K562 (cell line): ENCODE results near the gene TOR1AIP2. TPM values are rescaled to one million over a fixed set of nuclear protein-coding genes. Genes with fewer than 3 reads are reported as not detected.

Experiments used
- ARID2 ChIP-seq: fragments of 450-650 bp; IDR thresholded peaks from 2 replicates; pipeline ENCODE4 v1.6.1; 2017; ENCODE audit warnings: antibody characterized with exemption, mild to moderate bottlenecking
- ATF7 ChIP-seq: fragments of 450-650 bp; IDR thresholded peaks from 2 replicates; pipeline ENCODE4 v1.7.1; 2014; ENCODE audit warnings: mild to moderate bottlenecking, moderate library complexity
- CAMTA2 ChIP-seq: fragments of 250-450 bp; sonication (Bioruptor Pico); conservative IDR thresholded peaks from 2 replicates; pipeline ENCODE4 v1.5.1; 2022
- CBX5 ChIP-seq: IDR thresholded peaks from 2 replicates; pipeline ENCODE4 v1.6.1; 2014; ENCODE audit warnings: low read depth, borderline replicate concordance
- COPS2 ChIP-seq: fragments of 450-650 bp; conservative IDR thresholded peaks from 2 replicates; pipeline ENCODE4 v1.6.1; 2016; ENCODE audit warnings: mild to moderate bottlenecking, moderate library complexity
- CXXC5 ChIP-seq: fragments of 250-450 bp; sonication (Bioruptor Pico); IDR thresholded peaks from 2 replicates; pipeline ENCODE4 v1.8.0; 2022; ENCODE audit warnings: inconsistent platforms, mild to moderate bottlenecking, moderate library complexity
- ELF4 ChIP-seq: fragments of 450-650 bp; formaldehyde crosslinking; IDR thresholded peaks from 2 replicates; pipeline ENCODE4 v1.4.0; 2022; ENCODE audit warnings: missing genetic modification characterization
- HEY1 ChIP-seq: fragments of 250-450 bp; sonication (Bioruptor Pico); IDR thresholded peaks from 2 replicates; pipeline ENCODE4 v1.5.0; 2020; ENCODE audit warnings: mild to moderate bottlenecking, moderate library complexity, borderline replicate concordance
- HIVEP1 ChIP-seq: fragments of 250-450 bp; sonication (Bioruptor Pico); IDR thresholded peaks from 2 replicates; pipeline ENCODE4 v1.4.0; 2020; ENCODE audit warnings: mild to moderate bottlenecking
- KAT8 ChIP-seq: fragments of 450-650 bp; IDR thresholded peaks from 2 replicates; pipeline ENCODE4 v1.6.1; 2016; ENCODE audit warnings: low read depth, mild to moderate bottlenecking
- NCOR1 ChIP-seq: fragments of 450-650 bp; IDR thresholded peaks from 2 replicates; pipeline ENCODE4 v1.6.1; 2016; ENCODE audit warnings: mild to moderate bottlenecking, moderate library complexity
- PRMT5 ChIP-seq: sonication (generic); formaldehyde crosslinking; IDR thresholded peaks from 2 replicates; pipeline ENCODE4 v1.5.0; 2020; ENCODE audit warnings: missing genetic modification reagents
- PTTG1 ChIP-seq: fragments of 450-650 bp; IDR thresholded peaks from 2 replicates; pipeline ENCODE4 v1.6.1; 2016; ENCODE audit warnings: low read depth, mild to moderate bottlenecking, missing genetic modification characterization, missing compliant biosample characterization
- RUNX1 ChIP-seq: sonication (generic); IDR thresholded peaks from 2 replicates; pipeline ENCODE4 v1.6.1; 2016; ENCODE audit warnings: antibody characterized with exemption, low read depth
- TBL1XR1 ChIP-seq, 2 experiments: IDR thresholded peaks; 2 replicates each; pipeline ENCODE4 v1.6.1; 2012; ENCODE audit warnings: improper control_type of control experiment in 2 of 2, low read length in 2 of 2, mild to moderate bottlenecking in 1 of 2
- ZBTB33 ChIP-seq: sonication (generic); formaldehyde crosslinking; IDR thresholded peaks from 2 replicates; pipeline ENCODE4 v1.8.1; 2023; ENCODE audit warnings: mild to moderate bottlenecking, missing genetic modification reagents
- ZNF124 ChIP-seq: sonication (generic); formaldehyde crosslinking; IDR thresholded peaks from 2 replicates; pipeline ENCODE4 v1.8.1; 2022; ENCODE audit warnings: missing genetic modification reagents
- ZNF232 ChIP-seq: sonication (generic); formaldehyde crosslinking; IDR thresholded peaks from 2 replicates; pipeline ENCODE4 v1.8.0; 2022; ENCODE audit warnings: mild to moderate bottlenecking, missing genetic modification reagents
- ZNF507 ChIP-seq: conservative IDR thresholded peaks from 2 replicates; pipeline ENCODE4 v1.6.1; 2017; ENCODE audit warnings: missing genetic modification characterization, missing compliant biosample characterization
- ZNF639 ChIP-seq, 2 experiments: fragments of 200-800 bp in 1 of 2; sonication (Bioruptor generic) in 1 of 2; sonication (generic) in 1 of 2; formaldehyde crosslinking in 1 of 2; IDR thresholded peaks in 1 of 2; conservative IDR thresholded peaks in 1 of 2; 2 replicates each; pipeline versions ENCODE4 v1.5.0 to v1.6.1; 2016 to 2020; ENCODE audit warnings: missing compliant biosample characterization in 1 of 2, missing genetic modification characterization in 1 of 2, missing genetic modification reagents in 1 of 2
- ZNF717 ChIP-seq: fragments of 250-450 bp; sonication (Bioruptor Pico); IDR thresholded peaks from 2 replicates; pipeline ENCODE4 v1.5.0; 2021
- ZNF766 ChIP-seq: fragments of 200-800 bp; sonication (Bioruptor generic); conservative IDR thresholded peaks from 2 replicates; pipeline ENCODE4 v1.6.1; 2016; ENCODE audit warnings: missing genetic modification characterization, missing compliant biosample characterization
- ZNF778 ChIP-seq: fragments of 450-650 bp; formaldehyde crosslinking; IDR thresholded peaks from 2 replicates; pipeline ENCODE4 v1.4.0; 2020; ENCODE audit warnings: mild to moderate bottlenecking, moderate library complexity
- ZNF785 ChIP-seq: fragments of 250-450 bp; sonication (Bioruptor Pico); IDR thresholded peaks from 2 replicates; pipeline ENCODE4 v1.4.0; 2020; ENCODE audit warnings: mild to moderate bottlenecking
- polyA plus RNA-seq, 8 experiments: library from polyadenylated mRNA; depleted of rRNA in 4 of 8; stranded (reverse) in 5 of 8; unstranded in 3 of 8; fragments of >200 nt; fragmentation: Nextera tagmentation in 2 of 8; fragmentation: Illumina TruSeq in 1 of 8; extraction: Ambion mirVana in 2 of 8; extraction: Trizol in 1 of 8; gene quantifications; 2 replicates each; pipeline versions ENCODE4 v1.2.1 to v1.2.3, GENCODE V29; 2011 to 2014; ENCODE audit warnings: inconsistent platforms in 1 of 8, missing spikeins in 1 of 8
- total RNA-seq, 7 experiments: library from RNA; depleted of rRNA in 6 of 7; stranded (reverse); fragments of >200 nt in 6 of 7; fragmentation: Illumina TruSeq in 2 of 7; extraction: Trizol in 2 of 7; gene quantifications; 2 replicates each; pipeline versions ENCODE4 v1.2.1 to v1.2.3, GENCODE V29; 2011 to 2021; ENCODE audit warnings: low replicate concordance in 1 of 7
- TF ChIP-seq, protein P1 (sequence below): fragments of 250-450 bp; sonication (Bioruptor Pico); IDR thresholded peaks from 2 replicates; pipeline ENCODE4 v1.5.0; 2020; ENCODE audit warnings: mild to moderate bottlenecking, borderline replicate concordance

Gene TOR1AIP2
- total and polyA plus RNA-seq, 9 of the 15 experiments (the other 6 are each of a cell fraction or from before 2014, with no cell fraction given): 16.7 to 122 (median 41.4) TPM

DNA sequence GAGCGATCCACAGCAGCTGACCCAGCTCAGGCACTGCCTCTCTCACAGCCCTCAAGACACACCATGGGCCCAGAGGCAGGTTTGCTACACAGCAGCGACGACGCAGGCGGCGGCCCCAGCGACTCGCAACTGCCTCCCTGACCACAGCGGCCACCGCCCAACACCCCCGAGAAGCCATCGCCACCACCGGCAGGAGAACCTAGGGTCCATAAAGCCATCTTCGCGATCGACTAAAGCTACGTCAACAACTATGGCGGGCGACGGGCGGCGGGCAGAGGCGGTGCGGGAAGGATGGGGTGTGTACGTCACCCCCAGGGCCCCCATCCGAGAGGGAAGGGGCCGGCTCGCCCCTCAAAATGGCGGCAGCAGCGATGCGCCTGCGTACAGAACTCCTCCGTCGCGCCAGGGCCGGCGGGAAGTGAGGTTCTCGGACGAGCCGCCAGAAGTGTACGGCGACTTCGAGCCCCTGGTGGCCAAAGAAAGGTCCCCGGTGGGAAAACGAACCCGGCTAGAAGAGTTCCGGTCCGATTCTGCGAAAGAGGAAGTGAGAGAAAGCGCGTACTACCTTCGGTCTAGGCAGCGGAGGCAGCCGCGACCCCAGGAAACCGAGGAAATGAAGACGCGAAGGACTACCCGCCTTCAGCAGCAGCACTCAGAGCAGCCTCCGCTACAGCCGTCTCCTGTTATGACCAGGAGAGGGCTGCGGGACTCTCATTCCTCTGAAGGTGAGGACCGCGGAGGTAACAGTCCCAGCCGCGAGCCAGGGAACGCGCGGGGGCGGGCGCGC, 4.8 kb upstream of the TOR1AIP2 start, which contains the start of gene TOR1AIP1 (continued):
- TF ChIP-seq, protein P1, sequence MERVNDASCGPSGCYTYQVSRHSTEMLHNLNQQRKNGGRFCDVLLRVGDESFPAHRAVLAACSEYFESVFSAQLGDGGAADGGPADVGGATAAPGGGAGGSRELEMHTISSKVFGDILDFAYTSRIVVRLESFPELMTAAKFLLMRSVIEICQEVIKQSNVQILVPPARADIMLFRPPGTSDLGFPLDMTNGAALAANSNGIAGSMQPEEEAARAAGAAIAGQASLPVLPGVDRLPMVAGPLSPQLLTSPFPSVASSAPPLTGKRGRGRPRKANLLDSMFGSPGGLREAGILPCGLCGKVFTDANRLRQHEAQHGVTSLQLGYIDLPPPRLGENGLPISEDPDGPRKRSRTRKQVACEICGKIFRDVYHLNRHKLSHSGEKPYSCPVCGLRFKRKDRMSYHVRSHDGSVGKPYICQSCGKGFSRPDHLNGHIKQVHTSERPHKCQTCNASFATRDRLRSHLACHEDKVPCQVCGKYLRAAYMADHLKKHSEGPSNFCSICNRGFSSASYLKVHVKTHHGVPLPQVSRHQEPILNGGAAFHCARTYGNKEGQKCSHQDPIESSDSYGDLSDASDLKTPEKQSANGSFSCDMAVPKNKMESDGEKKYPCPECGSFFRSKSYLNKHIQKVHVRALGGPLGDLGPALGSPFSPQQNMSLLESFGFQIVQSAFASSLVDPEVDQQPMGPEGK (CRISPR knock-in tag): 0 out of 2 replicates have a peak, but pooled peaks have one; percentile 64
- TF ChIP-seq ARID2 (no peak), CBX5 (peak; percentile 70; the same call in 1 of the 2 replicates), KAT8 (0 out of 2 replicates have a peak, but pooled peaks have one; percentile 24), COPS2 (no peak), TBL1XR1 (IDR thresholded peaks at IDR 0.05; ENCODE audit: low read length in 2 of 2) (peak in 1 of 2 experiments; percentile 92; a peak in 2 of 4 replicates), ZNF232 (CRISPR knock-in tag) (no peak), ZNF124 (CRISPR knock-in tag) (no peak), ZNF639 (CRISPR knock-in tag; conservative IDR thresholded peaks at IDR 0.05 in 1 of 2, IDR thresholded peaks at IDR 0.05 in 1 of 2) (peak in 1 of 2 experiments; percentile 95; a peak in 2 of 4 replicates), NCOR1 (peak; percentile 82), ZBTB33 (CRISPR knock-in tag) (peak; percentile 88; the same call in 1 of the 2 replicates), PRMT5 (CRISPR knock-in tag) (no peak), CAMTA2 (CRISPR knock-in tag) (peak; percentile 27; the same call in 1 of the 2 replicates), ZNF785 (CRISPR knock-in tag) (no peak), RUNX1 (no peak), ZNF717 (CRISPR knock-in tag) (peak; percentile 72; the same call in 1 of the 2 replicates), HIVEP1 (CRISPR knock-in tag) (peak; percentile 89), PTTG1 (tag) (no peak), ZNF778 (no peak), CXXC5 (CRISPR knock-in tag) (peak; percentile 99), ATF7 (peak; percentile 98), HEY1 (CRISPR knock-in tag) (peak; percentile 20; the same call in 1 of the 2 replicates), ZNF507 (tag) (no peak), ELF4 (peak; percentile 91), ZNF766 (CRISPR knock-in tag) (peak; percentile 93; the same call in 1 of the 2 replicates)
